HepG2 (cell line): Measurements from ENCODE around the gene DDI2. TPM values are rescaled to one million over a fixed set of nuclear protein-coding genes. Genes with fewer than 3 reads are reported as not detected.

Experiments used
- ATAC-seq: fragments of 200-7000 bp; cut with Tn5 transposase; 3 replicates; pipeline ENCODE4 v1.9.1; 2020; ENCODE audit warnings: mild to moderate bottlenecking, moderate library complexity
- BruUV-seq: library from RNA; stranded (reverse); fragments of 400-500 nt; replicated peaks from 2 replicates; lab custom pipeline; 2021; lab: Mats Ljungman, UMichigan
- CTCF ChIA-PET: fragments of 300-600 bp; formaldehyde crosslinking; extraction: SDS; loops from one replicate; lab custom pipeline; 2021; ENCODE audit warnings: low total read pairs, inconsistent platforms, low intra/inter-chr PET ratio; lab: Yijun Ruan, JAX
- POLR2A ChIA-PET: fragments of 350-600 bp; sonication (Branson Sonifier 250); formaldehyde crosslinking; loops from one replicate; lab custom pipeline; 2020; ENCODE audit warnings: antibody characterized with exemption, inconsistent platforms; lab: Yijun Ruan, JAX
- DNase-seq: peaks from one replicate; pipeline ENCODE4 v3.0.0-alpha.2; 2015; ENCODE audit warnings: low spot score
- FAIRE-seq: peaks from 3 replicates; lab custom pipeline; 2011; peaks lifted over from hg19 to GRCh38; lab: Jason Lieb, UNC
- H2AFZ ChIP-seq: one replicate; pipeline ENCODE4 v1.6.1; 2011; ENCODE audit warnings: low read length, inconsistent platforms
- H3K27ac ChIP-seq: fragments of 300-600 bp; 3 replicates; pipeline ENCODE4 v1.8.0; 2011; ENCODE audit warnings: mixed run types, mild to moderate bottlenecking, mixed read lengths, low read length, inconsistent platforms; ENCODE audit not compliant: insufficient read depth; ENCODE audit errors: extremely low read length
- H3K27me3 ChIP-seq, 2 experiments: fragments of 200-600 bp in 1 of 2; 2 replicates in 1 of 2; 3 replicates in 1 of 2; pipeline versions ENCODE4 v1.6.0 to v1.8.0; 2011; ENCODE audit warnings: low read length in 2 of 2, mild to moderate bottlenecking in 2 of 2, moderate library complexity in 2 of 2, inconsistent platforms in 1 of 2; ENCODE audit not compliant: insufficient read depth in 2 of 2, control insufficient read depth in 1 of 2
- H3K36me3 ChIP-seq, 2 experiments: fragments of 200-600 bp in 1 of 2; replicated peaks in 1 of 2; 2 replicates in 1 of 2; 3 replicates in 1 of 2; pipeline versions ENCODE4 v1.5.1 to v1.8.0; 2011; ENCODE audit warnings: low read length in 2 of 2, inconsistent platforms in 1 of 2; ENCODE audit not compliant: insufficient read depth in 2 of 2, control insufficient read depth in 1 of 2
- H3K4me1 ChIP-seq: 2 replicates; pipeline ENCODE4 v1.5.1; 2012; ENCODE audit warnings: low read length, inconsistent platforms; ENCODE audit not compliant: insufficient read depth
- H3K4me2 ChIP-seq: 2 replicates; pipeline ENCODE4 v1.6.0; 2011; ENCODE audit warnings: low read depth, low read length, inconsistent platforms
- H3K4me3 ChIP-seq, 3 experiments: fragments of 200-600 bp in 1 of 3; sonication (generic), shearing (Covaris generic) in 1 of 3; replicated peaks in 1 of 3; 2 replicates each; pipeline ENCODE4 v1.5.1; 2011 to 2016; ENCODE audit warnings: low read length in 3 of 3, inconsistent platforms in 2 of 3, low read depth in 2 of 3, mild to moderate bottlenecking in 2 of 3, control low read depth in 1 of 3, mixed read lengths in 1 of 3; ENCODE audit not compliant: insufficient read depth in 1 of 3
- H3K79me2 ChIP-seq: one replicate; pipeline ENCODE4 v1.6.1; 2011; ENCODE audit warnings: low read length, inconsistent platforms; ENCODE audit not compliant: insufficient read depth
- H3K9ac ChIP-seq: 2 replicates; pipeline ENCODE4 v1.6.0; 2011; ENCODE audit warnings: mild to moderate bottlenecking, low read depth, low read length, inconsistent platforms; ENCODE audit not compliant: insufficient read depth
- H3K9me3 ChIP-seq: 2 replicates; pipeline ENCODE4 v1.5.1; 2012; ENCODE audit warnings: mild to moderate bottlenecking, low read length
- H4K20me1 ChIP-seq: 2 replicates; pipeline ENCODE4 v1.6.0; 2011; ENCODE audit warnings: inconsistent platforms, mild to moderate bottlenecking, low read length, moderate library complexity; ENCODE audit not compliant: insufficient read depth
- EP300 ChIP-seq, 3 experiments: sonication (generic) in 1 of 3; formaldehyde crosslinking in 1 of 3; IDR thresholded peaks; 2 replicates each; pipeline versions ENCODE4 v1.5.1 to v1.6.1; 2011 to 2020; ENCODE audit warnings: low read depth in 2 of 3, low read length in 2 of 3, borderline replicate concordance in 1 of 3, improper control_type of control experiment in 1 of 3, mild to moderate bottlenecking in 1 of 3, missing genetic modification reagents in 1 of 3, moderate library complexity in 1 of 3
- MAFF ChIP-seq: IDR thresholded peaks from 2 replicates; pipeline ENCODE4 v1.6.1; 2011; ENCODE audit warnings: low read depth, low read length, improper control_type of control experiment
- NCOA5 ChIP-seq: sonication (generic); formaldehyde crosslinking; IDR thresholded peaks from 2 replicates; pipeline ENCODE4 v1.4.0; 2020; ENCODE audit warnings: missing genetic modification reagents
- NFE2L1 ChIP-seq: sonication (generic); formaldehyde crosslinking; IDR thresholded peaks from 2 replicates; pipeline ENCODE4 v1.4.0; 2020; ENCODE audit warnings: missing genetic modification reagents, mild to moderate bottlenecking, borderline replicate concordance
- NONO ChIP-seq, 2 experiments: fragments of 450-650 bp in 1 of 2; sonication (generic) in 1 of 2; formaldehyde crosslinking in 1 of 2; IDR thresholded peaks in 1 of 2; conservative IDR thresholded peaks in 1 of 2; 2 replicates each; pipeline versions ENCODE4 v1.6.1 to v1.8.0; 2017 to 2022; ENCODE audit warnings: mild to moderate bottlenecking in 1 of 2, missing genetic modification reagents in 1 of 2, moderate library complexity in 1 of 2
- SIX4 ChIP-seq: sonication (generic); formaldehyde crosslinking; IDR thresholded peaks from 2 replicates; pipeline ENCODE4 v1.4.0; 2020; ENCODE audit warnings: missing genetic modification reagents
- TARDBP ChIP-seq: sonication (generic); formaldehyde crosslinking; IDR thresholded peaks from 2 replicates; pipeline ENCODE4 v1.8.0; 2022; ENCODE audit warnings: mild to moderate bottlenecking, missing genetic modification reagents
- ZNF782 ChIP-seq: sonication (generic); formaldehyde crosslinking; IDR thresholded peaks from 2 replicates; pipeline ENCODE4 v1.4.0; 2020; ENCODE audit warnings: missing genetic modification reagents, mild to moderate bottlenecking, borderline replicate concordance
- WGBS: methylation state at CpG from one replicate; pipeline ENCODE4 v1.1.6; 2017; ENCODE audit warnings: low lambda C conversion rate; 5-methylcytosine and 5-hydroxymethylcytosine counted together
- in situ Hi-C: cut with HindIII; loops from 2 replicates; pipeline ENCODE4 v1.10.0; 2017; ENCODE audit warnings: low pct_unique_long_range_greater_than_20kb; ENCODE audit not compliant: extremely low pct_ligation_motif_present
- intact Hi-C: fragments of 100-400 bp; cut with micrococcal nuclease; formaldehyde crosslinking; loops from one replicate; pipeline ENCODE4 v1.10.0; 2022; ENCODE audit not compliant: unreplicated experiment
- polyA plus RNA-seq, 8 experiments: library from polyadenylated mRNA; depleted of rRNA in 3 of 8; stranded (reverse) in 7 of 8; unstranded in 1 of 8; fragments of >200 nt; fragmentation: Illumina TruSeq in 4 of 8; extraction: Trizol in 4 of 8; gene quantifications; 2 replicates each; pipeline versions ENCODE4 v1.2.1 to v1.2.3, GENCODE V29; 2011 to 2016; ENCODE audit warnings: low read depth in 4 of 8, missing spikeins in 1 of 8, mixed read lengths in 1 of 8; ENCODE audit not compliant: insufficient read depth in 1 of 8
- total RNA-seq, 5 experiments: library from RNA; depleted of rRNA; stranded (reverse); fragments of >200 nt; fragmentation: Illumina TruSeq; extraction: Trizol; gene quantifications; 2 replicates each; pipeline ENCODE4 v1.2.3, GENCODE V29; 2016; ENCODE audit warnings: low read depth in 1 of 5
- TF ChIP-seq, protein P1 (sequence below): sonication (generic); formaldehyde crosslinking; IDR thresholded peaks from 2 replicates; pipeline ENCODE4 v1.4.0; 2020; ENCODE audit warnings: missing genetic modification reagents, borderline replicate concordance
- TF ChIP-seq, protein P2 (sequence below): sonication (generic); formaldehyde crosslinking; IDR thresholded peaks from 2 replicates; pipeline ENCODE4 v1.4.0; 2020; ENCODE audit warnings: missing genetic modification reagents
- TF ChIP-seq, protein P3 (sequence below): sonication (generic); formaldehyde crosslinking; IDR thresholded peaks from 2 replicates; pipeline ENCODE4 v1.4.0; 2020; ENCODE audit warnings: mild to moderate bottlenecking, low read depth, missing genetic modification reagents

The DDI2 gene
- total and polyA plus RNA-seq, 2 of the 13 experiments (the other 11 are each of a cell fraction or from before 2014, with no cell fraction given) = 8.5 to 25.7 TPM

DNA sequence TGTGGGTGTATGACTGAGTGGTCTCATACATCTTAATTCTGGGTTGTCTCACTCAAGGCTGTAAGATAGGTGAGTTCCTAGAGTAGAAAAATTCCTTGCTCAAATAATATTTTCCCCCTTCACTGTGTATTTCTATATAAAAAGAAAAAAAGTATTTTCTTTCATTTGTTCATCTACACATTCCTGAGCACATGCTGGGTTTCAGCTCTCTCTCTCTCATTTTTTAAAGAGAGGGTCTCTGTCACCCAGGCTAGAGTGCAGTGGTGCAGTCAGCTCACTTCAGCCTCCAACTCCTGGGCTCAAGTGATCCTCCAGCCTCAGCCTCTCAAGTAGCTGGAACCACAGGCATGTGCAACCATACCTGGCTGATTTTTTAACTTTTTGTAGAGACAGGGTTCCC, 22.0 kb downstream of the DDI2 start (continued):
- no peak for TF ChIP-seq SIX4 (CRISPR knock-in tag)

DNA sequence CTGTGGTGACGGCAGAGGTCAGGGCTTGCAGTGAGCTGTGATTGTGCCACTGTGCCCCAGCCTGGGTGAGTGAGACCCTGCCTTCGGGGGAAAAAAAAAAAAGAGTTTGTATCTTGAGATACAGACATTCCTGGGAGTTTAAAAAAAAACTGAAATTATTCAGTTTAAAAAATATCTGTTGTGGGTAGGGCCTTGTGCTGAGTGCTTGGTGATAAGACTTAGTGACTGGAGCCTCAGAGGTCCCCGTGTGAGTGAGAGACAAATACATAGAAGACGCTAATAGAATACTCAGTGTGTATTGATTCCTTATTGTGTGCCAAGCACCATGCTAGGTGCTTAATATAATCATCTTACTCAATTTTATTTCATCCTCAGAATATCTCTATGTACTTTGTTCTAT, 22.7 kb downstream of the DDI2 start:
- no peak overlapping the region for H3K4me3 ChIP-seq
- no peak overlapping the region for H3K9ac ChIP-seq
- FAIRE-seq (no peak), DNase-seq (no peak), ATAC-seq (no peak)
- peaks cover 40 to 90% of the 10 kb centered on the region in 2 experiments for H3K36me3 ChIP-seq
- H3K27ac ChIP-seq = no peak overlapping the region
- intact Hi-C loops (no loop called here), in situ Hi-C loops (no loop called here)
- WGBS = 97% methylated on average over 4 of the region's 4 CpGs
- H2AFZ ChIP-seq = no peak overlapping the region
- no peaks in the 10 kb centered on the region for H4K20me1 ChIP-seq
- H3K79me2 ChIP-seq = peaks cover 4% of the 10 kb centered on the region
- H3K4me1 ChIP-seq = no peaks in the 10 kb centered on the region
- no TSS peak for BruUV-seq
- no peaks in the 10 kb centered on the region for H3K9me3 ChIP-seq
- POLR2A ChIA-PET = no interaction called here
- CTCF ChIA-PET = no interaction called here
- no peak overlapping the region for H3K4me2 ChIP-seq
- H3K27me3 ChIP-seq = no peaks in the 10 kb centered on the region
- no peak for TF ChIP-seq MAFF
- no peak for TF ChIP-seq ZNF782 (CRISPR knock-in tag)
- no peak for TF ChIP-seq TARDBP (CRISPR knock-in tag)
- no peak for TF ChIP-seq NCOA5 (CRISPR knock-in tag)
- no peak for TF ChIP-seq NONO (IDR thresholded peaks at IDR 0.05)
- TF ChIP-seq NONO (CRISPR knock-in tag; conservative IDR thresholded peaks at IDR 0.05) = no peak
- TF ChIP-seq, protein P1, sequence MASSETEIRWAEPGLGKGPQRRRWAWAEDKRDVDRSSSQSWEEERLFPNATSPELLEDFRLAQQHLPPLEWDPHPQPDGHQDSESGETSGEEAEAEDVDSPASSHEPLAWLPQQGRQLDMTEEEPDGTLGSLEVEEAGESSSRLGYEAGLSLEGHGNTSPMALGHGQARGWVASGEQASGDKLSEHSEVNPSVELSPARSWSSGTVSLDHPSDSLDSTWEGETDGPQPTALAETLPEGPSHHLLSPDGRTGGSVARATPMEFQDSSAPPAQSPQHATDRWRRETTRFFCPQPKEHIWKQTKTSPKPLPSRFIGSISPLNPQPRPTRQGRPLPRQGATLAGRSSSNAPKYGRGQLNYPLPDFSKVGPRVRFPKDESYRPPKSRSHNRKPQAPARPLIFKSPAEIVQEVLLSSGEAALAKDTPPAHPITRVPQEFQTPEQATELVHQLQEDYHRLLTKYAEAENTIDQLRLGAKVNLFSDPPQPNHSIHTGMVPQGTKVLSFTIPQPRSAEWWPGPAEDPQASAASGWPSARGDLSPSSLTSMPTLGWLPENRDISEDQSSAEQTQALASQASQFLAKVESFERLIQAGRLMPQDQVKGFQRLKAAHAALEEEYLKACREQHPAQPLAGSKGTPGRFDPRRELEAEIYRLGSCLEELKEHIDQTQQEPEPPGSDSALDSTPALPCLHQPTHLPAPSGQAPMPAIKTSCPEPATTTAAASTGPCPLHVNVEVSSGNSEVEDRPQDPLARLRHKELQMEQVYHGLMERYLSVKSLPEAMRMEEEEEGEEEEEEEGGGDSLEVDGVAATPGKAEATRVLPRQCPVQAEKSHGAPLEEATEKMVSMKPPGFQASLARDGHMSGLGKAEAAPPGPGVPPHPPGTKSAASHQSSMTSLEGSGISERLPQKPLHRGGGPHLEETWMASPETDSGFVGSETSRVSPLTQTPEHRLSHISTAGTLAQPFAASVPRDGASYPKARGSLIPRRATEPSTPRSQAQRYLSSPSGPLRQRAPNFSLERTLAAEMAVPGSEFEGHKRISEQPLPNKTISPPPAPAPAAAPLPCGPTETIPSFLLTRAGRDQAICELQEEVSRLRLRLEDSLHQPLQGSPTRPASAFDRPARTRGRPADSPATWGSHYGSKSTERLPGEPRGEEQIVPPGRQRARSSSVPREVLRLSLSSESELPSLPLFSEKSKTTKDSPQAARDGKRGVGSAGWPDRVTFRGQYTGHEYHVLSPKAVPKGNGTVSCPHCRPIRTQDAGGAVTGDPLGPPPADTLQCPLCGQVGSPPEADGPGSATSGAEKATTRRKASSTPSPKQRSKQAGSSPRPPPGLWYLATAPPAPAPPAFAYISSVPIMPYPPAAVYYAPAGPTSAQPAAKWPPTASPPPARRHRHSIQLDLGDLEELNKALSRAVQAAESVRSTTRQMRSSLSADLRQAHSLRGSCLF (CRISPR knock-in tag) = no peak
- no peak for TF ChIP-seq NFE2L1 (CRISPR knock-in tag)
- TF ChIP-seq, protein P2, sequence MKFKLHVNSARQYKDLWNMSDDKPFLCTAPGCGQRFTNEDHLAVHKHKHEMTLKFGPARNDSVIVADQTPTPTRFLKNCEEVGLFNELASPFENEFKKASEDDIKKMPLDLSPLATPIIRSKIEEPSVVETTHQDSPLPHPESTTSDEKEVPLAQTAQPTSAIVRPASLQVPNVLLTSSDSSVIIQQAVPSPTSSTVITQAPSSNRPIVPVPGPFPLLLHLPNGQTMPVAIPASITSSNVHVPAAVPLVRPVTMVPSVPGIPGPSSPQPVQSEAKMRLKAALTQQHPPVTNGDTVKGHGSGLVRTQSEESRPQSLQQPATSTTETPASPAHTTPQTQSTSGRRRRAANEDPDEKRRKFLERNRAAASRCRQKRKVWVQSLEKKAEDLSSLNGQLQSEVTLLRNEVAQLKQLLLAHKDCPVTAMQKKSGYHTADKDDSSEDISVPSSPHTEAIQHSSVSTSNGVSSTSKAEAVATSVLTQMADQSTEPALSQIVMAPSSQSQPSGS = no peak
- TF ChIP-seq EP300 (IDR thresholded peaks at IDR 0.05; ENCODE audit: low read depth in 2 of 2, low read length in 2 of 2) = no peak
- no peak for TF ChIP-seq EP300 (CRISPR knock-in tag; IDR thresholded peaks at IDR 0.05; ENCODE audit: borderline replicate concordance)
- TF ChIP-seq, protein P3, sequence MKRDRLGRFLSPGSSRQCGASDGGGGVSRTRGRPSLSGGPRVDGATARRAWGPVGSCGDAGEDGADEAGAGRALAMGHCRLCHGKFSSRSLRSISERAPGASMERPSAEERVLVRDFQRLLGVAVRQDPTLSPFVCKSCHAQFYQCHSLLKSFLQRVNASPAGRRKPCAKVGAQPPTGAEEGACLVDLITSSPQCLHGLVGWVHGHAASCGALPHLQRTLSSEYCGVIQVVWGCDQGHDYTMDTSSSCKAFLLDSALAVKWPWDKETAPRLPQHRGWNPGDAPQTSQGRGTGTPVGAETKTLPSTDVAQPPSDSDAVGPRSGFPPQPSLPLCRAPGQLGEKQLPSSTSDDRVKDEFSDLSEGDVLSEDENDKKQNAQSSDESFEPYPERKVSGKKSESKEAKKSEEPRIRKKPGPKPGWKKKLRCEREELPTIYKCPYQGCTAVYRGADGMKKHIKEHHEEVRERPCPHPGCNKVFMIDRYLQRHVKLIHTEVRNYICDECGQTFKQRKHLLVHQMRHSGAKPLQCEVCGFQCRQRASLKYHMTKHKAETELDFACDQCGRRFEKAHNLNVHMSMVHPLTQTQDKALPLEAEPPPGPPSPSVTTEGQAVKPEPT = no peak
